Activated CD4-positive, alpha-beta memory T cell treated with anti-CD3 and anti-CD28 coated beads, Interleukin-2, amount 10 ng/mL, durations not matched to agents 7 days and 5 days (primary cell): ENCODE results near the gene UST. TPM values are rescaled to one million over a fixed set of nuclear protein-coding genes. Genes with fewer than 3 reads are reported as not detected.
A peak's percentile ranks its signal among the peaks of the same experiment; 100 is the strongest.

Experiments
- CTCF ChIA-PET: fragments of 350-600 bp; sonication (Branson Sonifier 250); formaldehyde crosslinking; loops from one replicate; lab custom pipeline; 2021; ENCODE audit warnings: antibody characterized with exemption, inconsistent platforms; lab: Charles Lee
- POLR2A ChIA-PET: fragments of 350-600 bp; sonication (Branson Sonifier 250); formaldehyde crosslinking; loops from one replicate; lab custom pipeline; 2021; ENCODE audit warnings: antibody characterized with exemption; lab: Charles Lee
- DNase-seq: peaks from one replicate; pipeline ENCODE4 v3.0.0-alpha.2; 2020
- H3K27ac Mint-ChIP-seq: one replicate; pipeline ENCODE4 v1.8.0; 2021; ENCODE audit warnings: mild to moderate bottlenecking, mixed read lengths
- H3K27me3 Mint-ChIP-seq: one replicate; pipeline ENCODE4 v1.8.0; 2021; ENCODE audit warnings: mixed read lengths
- H3K36me3 Mint-ChIP-seq: one replicate; pipeline ENCODE4 v1.8.0; 2021; ENCODE audit warnings: low read depth, mixed read lengths
- H3K4me1 Mint-ChIP-seq: one replicate; pipeline ENCODE4 v1.8.0; 2021; ENCODE audit warnings: mixed read lengths
- H3K4me3 Mint-ChIP-seq: one replicate; pipeline ENCODE4 v1.8.0; 2021; ENCODE audit warnings: mild to moderate bottlenecking, mixed read lengths
- H3K9me3 Mint-ChIP-seq: one replicate; pipeline ENCODE4 v1.8.0; 2021; ENCODE audit warnings: mixed read lengths
- total RNA-seq, 2 experiments: library from RNA; stranded (reverse); gene quantifications; one replicate each; pipeline ENCODE4 v1.2.3, GENCODE V29; 2021

UST gene
- total RNA-seq, 2 experiments from 2014 or later = 0.80 to 0.93 TPM

GRCh38 chr6:148928811-148929210 is 182.0 kb downstream of the UST start:
- no peaks in the 10 kb centered on the region for H3K27me3 Mint-ChIP-seq
- H3K36me3 Mint-ChIP-seq = peaks cover 3% of the 10 kb centered on the region
- ChIA-PET CTCF (no interaction called here), POLR2A (no interaction called here)
- no peak overlapping the region for H3K4me3 Mint-ChIP-seq
- H3K27ac Mint-ChIP-seq = no peak overlapping the region
- no peak for DNase-seq
- no peaks in the 10 kb centered on the region for H3K4me1 Mint-ChIP-seq
- H3K9me3 Mint-ChIP-seq = no peaks in the 10 kb centered on the region

GRCh38 chr6:148932208-148932607 is 185.4 kb downstream of the UST start:
- ChIA-PET CTCF (no interaction called here), POLR2A (no interaction called here)
- H3K27me3 Mint-ChIP-seq = no peaks in the 10 kb centered on the region
- DNase-seq = no peak
- H3K9me3 Mint-ChIP-seq = no peaks in the 10 kb centered on the region
- H3K4me1 Mint-ChIP-seq = no peaks in the 10 kb centered on the region
- H3K36me3 Mint-ChIP-seq = no peaks in the 10 kb centered on the region
- no peak overlapping the region for H3K27ac Mint-ChIP-seq
- H3K4me3 Mint-ChIP-seq = no peak overlapping the region

DNA sequence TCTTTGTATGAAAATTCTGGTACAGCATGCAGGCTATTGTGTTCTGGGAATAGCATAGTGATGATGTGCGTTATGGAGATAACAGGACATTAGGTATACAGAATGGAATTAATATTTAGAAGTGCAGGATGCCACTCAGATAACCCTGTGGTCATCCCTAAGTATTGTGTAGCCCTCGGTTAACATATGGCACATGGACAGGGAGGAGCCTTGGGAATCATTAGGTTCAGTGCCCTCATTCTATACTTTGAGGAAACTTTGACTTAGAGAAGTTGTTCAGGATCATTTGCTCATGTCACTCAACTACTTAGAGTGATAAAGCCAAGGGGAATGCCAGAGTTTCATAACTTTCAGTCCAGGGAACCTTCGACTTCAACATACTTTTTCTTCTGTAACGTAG is 185.9 kb downstream of the UST start:
- H3K36me3 Mint-ChIP-seq = no peaks in the 10 kb centered on the region
- ChIA-PET CTCF (no interaction called here), POLR2A (no interaction called here)
- H3K27me3 Mint-ChIP-seq = no peaks in the 10 kb centered on the region
- H3K27ac Mint-ChIP-seq = no peak overlapping the region
- no peaks in the 10 kb centered on the region for H3K4me1 Mint-ChIP-seq
- no peak for DNase-seq
- H3K9me3 Mint-ChIP-seq = no peaks in the 10 kb centered on the region
- H3K4me3 Mint-ChIP-seq = no peak overlapping the region

GRCh38 chr6:148934539-148934938 is 187.7 kb downstream of the UST start:
- Mint-ChIP-seq H3K4me3 (no peak overlapping the region), H3K36me3 (no peaks in the 10 kb centered on the region), H3K27me3 (no peaks in the 10 kb centered on the region), H3K9me3 (no peaks in the 10 kb centered on the region), H3K4me1 (no peaks in the 10 kb centered on the region), H3K27ac (no peak overlapping the region)
- ChIA-PET CTCF (interaction anchor here (1.0 kb wide), 2 partner anchors 14 to 357 kb away, joined by 3 read pairs; no protein-coding TSS in a partner anchor), POLR2A (no interaction called here)
- no peak for DNase-seq

- no peaks in the 10 kb centered on the region for H3K4me1 Mint-ChIP-seq
- no peaks in the 10 kb centered on the region for H3K27me3 Mint-ChIP-seq
- no peaks in the 10 kb centered on the region for H3K9me3 Mint-ChIP-seq
- POLR2A ChIA-PET = no interaction called here
- no peak overlapping the region for H3K4me3 Mint-ChIP-seq
- no peak for DNase-seq
- no peak overlapping the region for H3K27ac Mint-ChIP-seq
- CTCF ChIA-PET = interaction anchor here (1.0 kb wide), 1 partner anchor 13 kb away, joined by 3 read pairs; no protein-coding TSS in a partner anchor
- no peaks in the 10 kb centered on the region for H3K36me3 Mint-ChIP-seq
These were observed 188.1 kb downstream of the UST start for GRCh38 chr6:148934961-148935360.

DNA sequence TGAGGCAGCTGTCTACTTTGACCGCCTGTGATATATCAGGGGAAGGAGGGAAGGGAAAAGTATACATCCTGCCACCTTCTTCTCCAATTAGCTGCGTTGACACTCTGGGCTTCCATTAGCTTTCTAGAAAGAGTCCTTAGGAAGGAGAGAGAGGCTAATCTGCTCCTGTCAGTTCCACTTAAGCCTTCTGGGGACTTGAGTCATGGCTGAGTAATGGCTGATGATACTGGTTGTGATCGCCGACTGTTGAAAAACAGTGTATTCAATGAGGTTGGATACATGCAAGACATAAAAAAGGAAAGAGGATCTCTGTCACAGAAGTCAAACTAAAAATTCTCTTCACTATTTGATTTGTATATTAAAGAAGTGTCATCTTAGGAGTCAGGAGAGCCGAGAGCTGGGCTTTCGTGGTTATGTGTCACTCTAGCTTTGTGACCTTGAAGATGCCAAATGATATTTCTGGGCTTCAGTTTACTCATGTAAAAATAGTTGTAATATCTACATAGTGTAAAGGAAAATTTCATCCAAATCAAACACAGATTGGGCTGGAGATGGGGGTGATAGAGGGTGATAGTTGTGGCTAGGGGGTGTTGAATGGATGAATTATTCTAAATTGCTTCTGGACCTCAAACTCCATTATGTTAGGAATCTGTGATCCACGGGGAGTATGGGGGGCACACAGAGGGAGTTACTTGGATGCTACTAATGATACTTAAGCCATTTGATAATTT is 189.0 kb downstream of the UST start:
- Mint-ChIP-seq H3K27me3 (no peaks in the 10 kb centered on the region), H3K27ac (no peak overlapping the region), H3K36me3 (no peaks in the 10 kb centered on the region), H3K9me3 (no peaks in the 10 kb centered on the region), H3K4me3 (no peak overlapping the region), H3K4me1 (no peaks in the 10 kb centered on the region)
- no peak for DNase-seq
- ChIA-PET CTCF (no interaction called here), POLR2A (no interaction called here)

DNA sequence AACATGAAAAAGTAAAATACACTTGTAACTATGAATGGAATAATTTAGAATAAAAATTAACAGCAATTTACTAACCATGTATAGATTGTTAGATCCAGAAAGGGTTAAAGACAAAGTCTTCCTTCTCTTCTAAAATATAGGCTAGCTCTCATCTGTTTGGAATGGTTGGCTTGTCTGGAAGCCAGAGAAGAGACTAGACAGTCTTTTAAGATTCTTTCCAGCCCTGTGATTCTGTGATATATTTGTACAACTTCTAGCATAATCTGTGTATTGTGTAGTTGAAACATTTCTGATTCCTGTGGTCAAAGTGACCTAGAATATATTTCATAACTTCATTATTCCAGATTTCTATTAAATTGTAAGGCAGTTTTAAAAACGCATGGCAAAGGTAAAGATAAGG is 196.6 kb downstream of the UST start:
- CTCF ChIA-PET = interaction anchor here (2.0 kb wide), 1 partner anchor 383 kb away, joined by 4 read pairs; no protein-coding TSS in a partner anchor
- POLR2A ChIA-PET = no interaction called here
- Mint-ChIP-seq H3K36me3 (no peaks in the 10 kb centered on the region), H3K27me3 (no peaks in the 10 kb centered on the region), H3K4me1 (no peaks in the 10 kb centered on the region), H3K4me3 (no peak overlapping the region), H3K9me3 (no peaks in the 10 kb centered on the region), H3K27ac (no peak overlapping the region)
- DNase-seq = no peak

DNA sequence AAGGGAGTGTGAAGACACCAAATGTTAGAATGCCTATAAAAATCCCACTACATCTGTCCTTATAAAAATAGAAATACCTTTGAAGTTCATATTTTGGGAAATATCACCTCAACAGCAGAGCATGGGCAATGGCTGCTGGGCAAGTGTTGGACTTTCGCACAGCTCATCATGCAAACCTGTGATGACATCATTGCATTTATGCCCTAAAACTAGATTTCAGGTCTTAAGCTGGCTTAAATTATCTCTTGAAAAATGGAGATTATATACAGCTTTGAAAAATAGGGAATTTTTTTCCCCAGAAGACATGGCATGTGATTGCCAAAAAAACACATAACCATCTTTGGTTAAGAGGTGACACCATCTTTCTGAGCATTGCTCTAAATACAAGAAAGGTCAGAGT is 197.8 kb downstream of the UST start:
- H3K4me1 Mint-ChIP-seq = no peaks in the 10 kb centered on the region
- ChIA-PET POLR2A (no interaction called here), CTCF (interaction anchor here (2.0 kb wide), 1 partner anchor 384 kb away, joined by 4 read pairs; no protein-coding TSS in a partner anchor)

DNA sequence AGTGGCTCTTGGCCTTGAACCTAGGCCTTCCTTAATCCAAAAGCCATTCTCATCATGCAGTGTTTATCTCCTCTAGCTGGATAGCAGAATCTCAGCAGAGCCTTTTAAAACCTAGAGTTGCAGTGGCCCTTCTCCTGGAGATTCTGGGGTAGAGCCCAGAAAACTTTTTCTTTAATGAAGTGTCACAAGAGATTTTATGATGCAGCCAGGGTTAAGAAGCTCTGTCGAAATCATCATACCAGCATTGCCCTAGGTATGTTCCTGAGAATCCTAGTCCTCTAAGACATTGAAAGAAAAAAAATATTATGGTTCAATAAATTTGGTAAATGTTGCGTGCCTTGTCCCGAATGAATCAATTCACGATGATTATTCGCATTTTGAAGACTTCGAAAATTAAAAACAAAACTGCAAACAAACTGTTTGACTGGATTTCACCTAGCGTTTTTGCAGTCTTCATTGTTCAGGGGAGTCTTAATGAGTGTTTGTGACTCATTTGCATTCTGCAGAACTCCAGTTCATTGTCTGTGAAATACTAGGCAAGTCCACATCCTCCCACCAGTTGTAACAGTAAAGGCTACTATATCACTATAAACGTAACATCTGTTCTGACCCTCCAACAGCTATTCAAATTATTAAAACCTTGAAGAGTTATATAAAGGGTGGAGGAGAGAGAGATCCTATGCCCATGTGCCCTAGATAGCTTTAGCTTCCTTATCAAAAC is 198.6 kb downstream of the UST start:
- ChIA-PET CTCF (interaction anchor here (1.3 to 3.2 kb wide), 3 partner anchors 368 to 385 kb away, joined by 3 to 20 read pairs (median 4); no protein-coding TSS in a partner anchor), POLR2A (no interaction called here)
- Mint-ChIP-seq H3K9me3 (no peaks in the 10 kb centered on the region), H3K4me1 (no peaks in the 10 kb centered on the region), H3K27ac (no peak overlapping the region), H3K27me3 (no peaks in the 10 kb centered on the region), H3K4me3 (no peak overlapping the region), H3K36me3 (no peaks in the 10 kb centered on the region)
- no peak for DNase-seq

More for the DNA sequence above, 197.8 kb downstream of the UST start:
- H3K9me3 Mint-ChIP-seq = no peaks in the 10 kb centered on the region
- DNase-seq = no peak
- no peaks in the 10 kb centered on the region for H3K36me3 Mint-ChIP-seq
- no peak overlapping the region for H3K4me3 Mint-ChIP-seq
- H3K27ac Mint-ChIP-seq = no peak overlapping the region
- no peaks in the 10 kb centered on the region for H3K27me3 Mint-ChIP-seq

DNA sequence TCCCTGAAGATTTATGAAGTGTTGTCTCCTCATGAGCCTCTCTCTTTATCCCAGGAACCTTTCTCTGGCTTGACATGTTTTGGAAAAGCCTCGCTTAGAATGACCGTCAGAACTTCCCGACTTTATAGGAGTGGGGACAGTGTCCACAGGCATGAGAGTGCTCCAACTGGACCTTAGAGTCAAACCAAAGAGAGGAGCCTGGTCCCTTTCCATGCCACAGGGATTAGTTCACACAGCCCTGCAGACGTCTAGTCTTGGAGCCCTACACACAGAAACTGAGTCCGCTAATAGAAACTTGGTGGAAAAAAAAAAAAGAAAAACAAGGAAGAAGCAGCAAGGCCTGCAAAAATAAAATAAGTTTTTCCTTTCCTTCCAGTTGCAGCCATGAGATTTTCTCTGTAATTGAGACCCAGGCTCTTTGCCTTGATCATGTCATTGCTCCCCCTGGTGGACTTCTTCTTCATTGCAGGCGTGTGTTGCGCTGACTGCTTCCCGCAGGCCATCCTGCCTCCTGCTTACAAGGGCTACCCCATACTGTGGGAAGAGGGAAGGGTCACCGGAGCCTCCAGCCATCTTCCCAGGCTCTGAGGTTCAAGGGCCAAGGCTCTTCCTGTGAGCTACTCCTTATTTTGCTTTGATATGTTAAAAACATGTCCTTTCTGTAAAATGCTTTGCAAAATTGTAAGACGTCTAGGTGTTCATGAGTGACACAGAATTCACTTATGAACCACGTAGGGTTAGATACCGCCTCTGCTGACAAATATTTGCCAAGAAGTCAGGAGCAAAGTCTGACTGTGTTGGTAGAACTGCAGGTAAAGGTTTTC is 201.0 kb downstream of the UST start:
- no peak overlapping the region for H3K27ac Mint-ChIP-seq
- no peaks in the 10 kb centered on the region for H3K4me1 Mint-ChIP-seq
- no peak overlapping the region for H3K4me3 Mint-ChIP-seq
- H3K27me3 Mint-ChIP-seq = peaks cover 2% of the 10 kb centered on the region
- no peaks in the 10 kb centered on the region for H3K9me3 Mint-ChIP-seq
- no peaks in the 10 kb centered on the region for H3K36me3 Mint-ChIP-seq
- ChIA-PET POLR2A (no interaction called here), CTCF (interaction anchor here (0.6 to 3.2 kb wide), 6 partner anchors 13 to 568 kb away, joined by 3 to 20 read pairs (median 4); no protein-coding TSS in a partner anchor)
- DNase-seq = peak; percentile 77

DNA sequence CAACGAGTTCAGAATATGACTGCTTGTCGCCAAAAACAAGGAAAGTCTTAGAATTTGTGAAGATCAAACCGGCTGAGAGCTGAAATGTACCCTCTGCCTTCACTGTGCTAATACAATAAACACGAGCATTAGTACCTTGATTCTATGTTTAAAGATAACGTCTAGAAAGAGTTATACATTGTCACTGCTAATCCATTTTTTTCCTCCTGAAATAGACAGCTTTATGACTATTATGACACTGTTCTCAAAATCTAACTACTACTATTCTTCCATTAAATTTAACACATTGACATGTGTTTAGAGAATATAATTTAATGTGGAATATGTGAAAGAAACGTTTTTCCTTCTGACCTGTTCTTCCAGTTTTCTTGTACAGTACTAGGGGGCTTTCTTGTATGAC is 204.8 kb downstream of the UST start:
- no peaks in the 10 kb centered on the region for H3K36me3 Mint-ChIP-seq
- no peak overlapping the region for H3K4me3 Mint-ChIP-seq
- CTCF ChIA-PET = no interaction called here
- no peak for DNase-seq
- H3K27me3 Mint-ChIP-seq = peaks cover 2% of the 10 kb centered on the region
- no peak overlapping the region for H3K27ac Mint-ChIP-seq
- H3K9me3 Mint-ChIP-seq = peaks cover 4% of the 10 kb centered on the region
- H3K4me1 Mint-ChIP-seq = no peaks in the 10 kb centered on the region
- POLR2A ChIA-PET = no interaction called here

GRCh38 chr6:148952147-148953035 is 205.6 kb downstream of the UST start:
- DNase-seq = no peak
- Mint-ChIP-seq H3K4me3 (no peak overlapping the region), H3K9me3 (peaks cover 4% of the 10 kb centered on the region), H3K27ac (no peak overlapping the region), H3K36me3 (no peaks in the 10 kb centered on the region), H3K27me3 (peaks cover 2% of the 10 kb centered on the region), H3K4me1 (no peaks in the 10 kb centered on the region)
- ChIA-PET POLR2A (no interaction called here), CTCF (no interaction called here)
